ENCODE results near the gene PMEPA1. TPM values are rescaled to one million over a fixed set of nuclear protein-coding genes. Genes with fewer than 3 reads are reported as not detected.

The PMEPA1 gene
- total RNA-seq, 1 donor from 2014 or later: 61.3 TPM

- peak overlapping the region; percentile 95 for H3K27ac Mint-ChIP-seq (ENCODE audit: unreplicated experiment)
These were observed 1.5 kb upstream of the PMEPA1 start for GRCh38 chr20:57711311-57711712.

DNA sequence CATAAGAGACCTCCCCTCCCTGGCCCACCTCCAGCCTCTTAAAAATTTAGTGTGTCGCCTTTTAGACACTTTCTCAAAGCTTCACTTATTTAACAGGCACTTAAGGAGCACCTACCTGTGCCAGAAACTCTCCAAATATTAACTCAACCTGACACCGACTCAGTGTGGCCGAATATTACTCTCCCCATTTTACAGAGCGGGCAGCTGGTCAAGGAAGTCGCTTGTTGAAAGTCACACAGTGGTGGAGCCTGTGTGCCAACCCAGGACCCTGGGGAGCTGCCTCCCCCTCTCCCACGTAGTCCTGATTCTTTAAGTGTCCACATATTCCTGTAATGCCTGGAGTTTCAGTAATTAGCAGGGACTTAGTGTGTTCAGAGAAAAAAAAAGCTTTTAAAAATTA is 1.0 kb upstream of the PMEPA1 start:
- H3K4me1 Mint-ChIP-seq (ENCODE audit: unreplicated experiment): peaks cover 46% of the 10 kb centered on the region
- peak overlapping the region; percentile 92 for H3K4me3 Mint-ChIP-seq (ENCODE audit: unreplicated experiment)
- H3K36me3 Mint-ChIP-seq (ENCODE audit: low read depth, unreplicated experiment): peaks cover 16% of the 10 kb centered on the region
- H3K27ac Mint-ChIP-seq (ENCODE audit: unreplicated experiment): peak overlapping the region; percentile 95
- TF ChIP-seq, protein P1, sequence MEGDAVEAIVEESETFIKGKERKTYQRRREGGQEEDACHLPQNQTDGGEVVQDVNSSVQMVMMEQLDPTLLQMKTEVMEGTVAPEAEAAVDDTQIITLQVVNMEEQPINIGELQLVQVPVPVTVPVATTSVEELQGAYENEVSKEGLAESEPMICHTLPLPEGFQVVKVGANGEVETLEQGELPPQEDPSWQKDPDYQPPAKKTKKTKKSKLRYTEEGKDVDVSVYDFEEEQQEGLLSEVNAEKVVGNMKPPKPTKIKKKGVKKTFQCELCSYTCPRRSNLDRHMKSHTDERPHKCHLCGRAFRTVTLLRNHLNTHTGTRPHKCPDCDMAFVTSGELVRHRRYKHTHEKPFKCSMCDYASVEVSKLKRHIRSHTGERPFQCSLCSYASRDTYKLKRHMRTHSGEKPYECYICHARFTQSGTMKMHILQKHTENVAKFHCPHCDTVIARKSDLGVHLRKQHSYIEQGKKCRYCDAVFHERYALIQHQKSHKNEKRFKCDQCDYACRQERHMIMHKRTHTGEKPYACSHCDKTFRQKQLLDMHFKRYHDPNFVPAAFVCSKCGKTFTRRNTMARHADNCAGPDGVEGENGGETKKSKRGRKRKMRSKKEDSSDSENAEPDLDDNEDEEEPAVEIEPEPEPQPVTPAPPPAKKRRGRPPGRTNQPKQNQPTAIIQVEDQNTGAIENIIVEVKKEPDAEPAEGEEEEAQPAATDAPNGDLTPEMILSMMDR (IDR thresholded peaks at IDR 0.05; ENCODE audit: unreplicated experiment): no peak
- H3K27me3 Mint-ChIP-seq (ENCODE audit: unreplicated experiment): peaks cover 13% of the 10 kb centered on the region
- no peak for DNase-seq (ENCODE audit: low spot score)
- no peaks in the 10 kb centered on the region for H3K9me3 Mint-ChIP-seq (ENCODE audit: unreplicated experiment)

More at GRCh38 chr20:57711311-57711712, 1.5 kb upstream of the PMEPA1 start:
- Mint-ChIP-seq H3K27me3 (ENCODE audit: unreplicated experiment) (peaks cover 13% of the 10 kb centered on the region), H3K4me3 (ENCODE audit: unreplicated experiment) (peak overlapping the region; percentile 92), H3K36me3 (ENCODE audit: low read depth, unreplicated experiment) (peaks cover 16% of the 10 kb centered on the region), H3K9me3 (ENCODE audit: unreplicated experiment) (no peaks in the 10 kb centered on the region), H3K4me1 (ENCODE audit: unreplicated experiment) (peaks cover 42% of the 10 kb centered on the region)
- TF ChIP-seq, protein P1 (IDR thresholded peaks at IDR 0.05; ENCODE audit: unreplicated experiment): no peak
- DNase-seq (ENCODE audit: low spot score): no peak

DNA sequence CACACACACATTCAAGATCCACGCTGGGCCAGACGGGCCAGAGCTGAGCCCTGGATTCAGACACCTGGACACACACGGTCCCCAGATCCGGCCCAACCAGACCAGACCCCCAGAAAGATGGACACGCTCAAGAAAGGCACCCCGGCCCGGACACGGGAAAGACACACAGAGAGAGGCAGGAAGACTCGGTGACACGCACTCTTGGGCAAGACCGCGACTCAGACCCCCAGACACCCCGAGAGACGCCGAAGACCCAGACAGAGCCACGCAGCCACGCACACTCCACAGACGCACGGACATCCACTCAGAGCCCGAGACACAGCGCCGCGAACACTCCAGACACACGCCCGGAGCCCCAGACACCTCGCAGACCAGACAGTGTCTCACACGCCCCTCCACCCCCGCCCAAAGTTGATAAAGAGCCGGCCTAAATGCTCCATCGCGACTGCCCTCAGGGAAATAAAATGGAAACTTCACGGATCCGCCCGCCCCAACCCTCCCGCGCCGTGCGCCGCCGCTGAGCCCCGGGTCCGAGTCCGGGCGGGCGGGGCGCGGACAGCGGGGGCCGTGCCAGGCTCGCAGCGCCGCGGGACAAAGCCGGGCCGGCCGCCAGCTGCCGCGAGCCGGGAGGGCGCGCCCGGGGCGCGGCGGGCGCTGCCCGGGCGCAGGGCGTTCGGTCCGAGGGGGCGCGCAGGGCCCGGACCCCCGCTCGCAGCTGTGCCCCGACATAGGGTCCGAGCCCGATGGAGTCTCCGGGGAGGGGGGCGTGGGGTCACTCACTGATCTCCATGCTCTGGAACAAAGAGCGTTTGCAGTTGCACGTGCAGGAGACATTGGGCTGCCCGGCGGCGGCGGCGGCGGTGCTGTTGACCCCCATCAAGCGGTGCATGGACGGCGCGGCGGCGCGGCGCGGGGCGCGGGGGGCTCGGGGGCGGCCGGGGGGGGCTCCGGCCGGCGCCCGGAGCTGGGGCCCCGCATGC is 831 bp downstream of the PMEPA1 start:
- H3K9me3 Mint-ChIP-seq (ENCODE audit: unreplicated experiment): no peaks in the 10 kb centered on the region
- peak overlapping the region; percentile 100 for H3K4me3 Mint-ChIP-seq (ENCODE audit: unreplicated experiment)
- H3K36me3 Mint-ChIP-seq (ENCODE audit: low read depth, unreplicated experiment): peaks cover 23% of the 10 kb centered on the region
- DNase-seq (ENCODE audit: low spot score): peak; percentile 28
- peaks cover 13% of the 10 kb centered on the region for H3K27me3 Mint-ChIP-seq (ENCODE audit: unreplicated experiment)
- TF ChIP-seq, protein P1 (IDR thresholded peaks at IDR 0.05; ENCODE audit: unreplicated experiment): no peak
- peak overlapping the region; percentile 97 for H3K27ac Mint-ChIP-seq (ENCODE audit: unreplicated experiment)
- H3K4me1 Mint-ChIP-seq (ENCODE audit: unreplicated experiment): peaks cover 62% of the 10 kb centered on the region

GRCh38 chr20:57707849-57708693 is 1.7 kb downstream of the PMEPA1 start:
- Mint-ChIP-seq H3K27me3 (ENCODE audit: unreplicated experiment) (peaks cover 11% of the 10 kb centered on the region), H3K36me3 (ENCODE audit: low read depth, unreplicated experiment) (peaks cover 23% of the 10 kb centered on the region)
- DNase-seq (ENCODE audit: low spot score): no peak

More at GRCh38 chr20:57707849-57708693, 1.7 kb downstream of the PMEPA1 start:
- Mint-ChIP-seq H3K9me3 (ENCODE audit: unreplicated experiment) (no peaks in the 10 kb centered on the region), H3K27ac (ENCODE audit: unreplicated experiment) (peak overlapping the region; percentile 97), H3K4me3 (ENCODE audit: unreplicated experiment) (peak overlapping the region; percentile 100), H3K4me1 (ENCODE audit: unreplicated experiment) (peaks cover 62% of the 10 kb centered on the region)
- TF ChIP-seq, protein P1 (IDR thresholded peaks at IDR 0.05; ENCODE audit: unreplicated experiment): no peak
